ENCODE data around the gene EMILIN3.

The EMILIN3 gene

GRCh38 chr20:41330941-41331340 is 35.7 kb downstream of the EMILIN3 start:
- no peak overlapping the region for H3K4me3 ChIP-seq (ENCODE audit: low read depth, low read length)
- no peak for DNase-seq (ENCODE audit: low read depth)
- TF ChIP-seq MYC (IDR thresholded peaks at IDR 0.05; ENCODE audit: low read depth, low read length) (no peak), POLR2A (IDR thresholded peaks at IDR 0.05; ENCODE audit: extremely low read depth, insufficient read length) (no peak)
- TF ChIP-seq, protein P1, sequence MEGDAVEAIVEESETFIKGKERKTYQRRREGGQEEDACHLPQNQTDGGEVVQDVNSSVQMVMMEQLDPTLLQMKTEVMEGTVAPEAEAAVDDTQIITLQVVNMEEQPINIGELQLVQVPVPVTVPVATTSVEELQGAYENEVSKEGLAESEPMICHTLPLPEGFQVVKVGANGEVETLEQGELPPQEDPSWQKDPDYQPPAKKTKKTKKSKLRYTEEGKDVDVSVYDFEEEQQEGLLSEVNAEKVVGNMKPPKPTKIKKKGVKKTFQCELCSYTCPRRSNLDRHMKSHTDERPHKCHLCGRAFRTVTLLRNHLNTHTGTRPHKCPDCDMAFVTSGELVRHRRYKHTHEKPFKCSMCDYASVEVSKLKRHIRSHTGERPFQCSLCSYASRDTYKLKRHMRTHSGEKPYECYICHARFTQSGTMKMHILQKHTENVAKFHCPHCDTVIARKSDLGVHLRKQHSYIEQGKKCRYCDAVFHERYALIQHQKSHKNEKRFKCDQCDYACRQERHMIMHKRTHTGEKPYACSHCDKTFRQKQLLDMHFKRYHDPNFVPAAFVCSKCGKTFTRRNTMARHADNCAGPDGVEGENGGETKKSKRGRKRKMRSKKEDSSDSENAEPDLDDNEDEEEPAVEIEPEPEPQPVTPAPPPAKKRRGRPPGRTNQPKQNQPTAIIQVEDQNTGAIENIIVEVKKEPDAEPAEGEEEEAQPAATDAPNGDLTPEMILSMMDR (IDR thresholded peaks at IDR 0.05; ENCODE audit: low read depth, low read length), result no peak
- TF ChIP-seq, protein P2, sequence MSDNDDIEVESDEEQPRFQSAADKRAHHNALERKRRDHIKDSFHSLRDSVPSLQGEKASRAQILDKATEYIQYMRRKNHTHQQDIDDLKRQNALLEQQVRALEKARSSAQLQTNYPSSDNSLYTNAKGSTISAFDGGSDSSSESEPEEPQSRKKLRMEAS (IDR thresholded peaks at IDR 0.05; ENCODE audit: low read depth, low read length), result no peak

- no peak overlapping the region for H3K4me3 ChIP-seq (ENCODE audit: low read depth, low read length)
- DNase-seq (ENCODE audit: low read depth), result no peak
- TF ChIP-seq, protein P2 (IDR thresholded peaks at IDR 0.05; ENCODE audit: low read depth, low read length), result no peak
- TF ChIP-seq, protein P1 (IDR thresholded peaks at IDR 0.05; ENCODE audit: low read depth, low read length), result no peak
- no peak for TF ChIP-seq POLR2A (IDR thresholded peaks at IDR 0.05; ENCODE audit: extremely low read depth, insufficient read length)
- no peak for TF ChIP-seq MYC (IDR thresholded peaks at IDR 0.05; ENCODE audit: low read depth, low read length)
Observed at GRCh38 chr20:41330343-41330720, 36.3 kb downstream of the EMILIN3 start.

GRCh38 chr20:41329435-41330342 is 36.9 kb downstream of the EMILIN3 start:
- peak; percentile 81 for DNase-seq (ENCODE audit: low read depth)
- TF ChIP-seq, protein P2 (IDR thresholded peaks at IDR 0.05; ENCODE audit: low read depth, low read length), result peak; percentile 95
- TF ChIP-seq, protein P1 (IDR thresholded peaks at IDR 0.05; ENCODE audit: low read depth, low read length), result no peak
- TF ChIP-seq POLR2A (IDR thresholded peaks at IDR 0.05; ENCODE audit: extremely low read depth, insufficient read length) (no peak), MYC (IDR thresholded peaks at IDR 0.05; ENCODE audit: low read depth, low read length) (peak; percentile 78)
- no peak overlapping the region for H3K4me3 ChIP-seq (ENCODE audit: low read depth, low read length)

- no peak overlapping the region for H3K4me3 ChIP-seq (ENCODE audit: low read depth, low read length)
- no peak for DNase-seq (ENCODE audit: low read depth)
- TF ChIP-seq POLR2A (IDR thresholded peaks at IDR 0.05; ENCODE audit: extremely low read depth, insufficient read length) (no peak), MYC (IDR thresholded peaks at IDR 0.05; ENCODE audit: low read depth, low read length) (no peak)
- TF ChIP-seq, protein P1 (IDR thresholded peaks at IDR 0.05; ENCODE audit: low read depth, low read length), result no peak
- TF ChIP-seq, protein P2 (IDR thresholded peaks at IDR 0.05; ENCODE audit: low read depth, low read length), result no peak
Observed at GRCh38 chr20:41327178-41327577, 39.4 kb downstream of the EMILIN3 start.

DNA sequence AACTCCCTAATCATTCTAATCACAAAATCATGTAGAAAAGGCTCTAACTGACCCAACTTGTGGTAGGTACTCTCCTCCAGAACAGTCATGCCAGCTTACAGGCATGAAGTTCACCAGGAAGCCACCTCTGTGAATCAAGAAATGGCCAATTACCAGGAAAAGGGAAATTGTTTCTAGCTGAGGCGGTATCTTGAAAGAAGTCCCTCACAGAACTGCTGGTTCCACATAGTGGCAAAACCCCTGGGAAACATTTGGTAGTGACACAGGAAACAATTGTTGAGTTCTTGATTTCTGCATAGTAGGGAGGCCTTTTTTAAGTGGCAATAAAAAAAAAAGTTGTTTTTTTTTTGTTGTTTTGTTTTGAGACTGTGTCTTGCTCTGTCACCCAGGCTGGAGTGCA is 45.6 kb downstream of the EMILIN3 start:
- no peak overlapping the region for H3K4me3 ChIP-seq (ENCODE audit: low read depth, low read length)
- peak; percentile 26 for DNase-seq (ENCODE audit: low read depth)
- TF ChIP-seq, protein P2 (IDR thresholded peaks at IDR 0.05; ENCODE audit: low read depth, low read length), result no peak
- TF ChIP-seq POLR2A (IDR thresholded peaks at IDR 0.05; ENCODE audit: extremely low read depth, insufficient read length) (no peak), MYC (IDR thresholded peaks at IDR 0.05; ENCODE audit: low read depth, low read length) (no peak)
- TF ChIP-seq, protein P1 (IDR thresholded peaks at IDR 0.05; ENCODE audit: low read depth, low read length), result no peak
